Stimulated activated CD4-positive, alpha-beta T cell treated with anti-CD3 and anti-CD28 coated beads, Interleukin-15, amount 100 ng/mL, for 48 hours (primary cell): ENCODE measurements around the gene CCDC107.

Source experiments
- DNase-seq, 2 donors: peaks; one replicate each; pipeline ENCODE4 v3.0.0-alpha.2; 2020; ENCODE audit warnings: low read depth in 2 of 2

Gene CCDC107

GRCh38 chr9:35683323-35683722 is 25.2 kb downstream of the CCDC107 start:
- no peak for DNase-seq

- no peak for DNase-seq
Measured at GRCh38 chr9:35684921-35685320, 26.8 kb downstream of the CCDC107 start.

- DNase-seq, result no peak
Measured at GRCh38 chr9:35685506-35685905, 27.4 kb downstream of the CCDC107 start.

- no peak for DNase-seq
Measured at GRCh38 chr9:35686222-35687203, 28.4 kb downstream of the CCDC107 start.

- DNase-seq, result no peak
Measured at GRCh38 chr9:35687306-35687705, 29.2 kb downstream of the CCDC107 start.

- no peak for DNase-seq
Measured at GRCh38 chr9:35687972-35688557, 30.0 kb downstream of the CCDC107 start.

- no peak for DNase-seq
Measured at GRCh38 chr9:35688558-35689541, 30.8 kb downstream of the CCDC107 start.

- DNase-seq, result no peak
Measured at GRCh38 chr9:35689542-35690293, 31.6 kb downstream of the CCDC107 start, which contains the start of gene TPM2. Gene TPM2, minus strand, starts transcription at chr9:35689925. Its CDS starts 108 bp downstream, at chr9:35689817.

GRCh38 chr9:35690294-35690613 is 32.2 kb downstream of the CCDC107 start:
- DNase-seq, result no peak

GRCh38 chr9:35690614-35691333 is 32.7 kb downstream of the CCDC107 start:
- DNase-seq, result no peak

GRCh38 chr9:35691334-35691650 is 33.2 kb downstream of the CCDC107 start:
- no peak for DNase-seq

- DNase-seq, result no peak
Measured at GRCh38 chr9:35691757-35692301, 33.7 kb downstream of the CCDC107 start.

GRCh38 chr9:35695943-35696401 is 37.9 kb downstream of the CCDC107 start:
- no peak for DNase-seq

GRCh38 chr9:35696520-35697215 is 38.6 kb downstream of the CCDC107 start:
- no peak for DNase-seq

GRCh38 chr9:35697486-35697885 is 39.4 kb downstream of the CCDC107 start:
- no peak for DNase-seq

GRCh38 chr9:35698231-35698630 is 40.1 kb downstream of the CCDC107 start:
- DNase-seq, result no peak

GRCh38 chr9:35700031-35700430 is 41.9 kb downstream of the CCDC107 start:
- no peak for DNase-seq

- DNase-seq, result no peak
Measured at GRCh38 chr9:35700942-35701341, 42.9 kb downstream of the CCDC107 start.

GRCh38 chr9:35702696-35703095 is 44.6 kb downstream of the CCDC107 start:
- DNase-seq, result no peak
